GM19452 (cell line): Measurements from ENCODE around the gene GPR75.
"Not testable (repeated sequence)": the region's sequence is repeated elsewhere in the genome, so short reads cannot be mapped to it uniquely, and the experiment has no call there.

Experiments used
- ATAC-seq: cut with Tn5 transposase; IDR thresholded peaks from one replicate; pipeline ENCODE4 v1.9.1; 2021; ENCODE audit not compliant: unreplicated experiment

Gene GPR75

DNA sequence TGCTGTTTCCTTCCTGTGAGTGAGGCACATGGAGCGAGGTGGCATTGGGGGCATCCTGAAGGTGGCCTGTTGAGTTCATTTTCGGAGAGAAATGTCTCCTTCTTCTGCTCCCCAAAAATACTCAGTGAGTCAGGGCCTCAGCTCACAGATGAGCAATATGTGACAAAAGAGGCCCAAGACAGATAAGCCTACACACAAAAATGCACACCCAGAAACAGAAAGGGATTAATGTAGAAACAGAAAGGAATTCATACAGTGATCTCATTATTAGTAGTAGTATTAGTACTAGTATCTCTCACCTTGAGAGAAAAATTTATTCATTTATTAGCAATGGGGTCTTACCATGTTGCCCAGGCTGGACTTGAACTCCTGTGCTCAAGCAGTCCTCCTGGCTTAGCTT lies 5.1 kb downstream of the GPR75 start:
- no peak for ATAC-seq

DNA sequence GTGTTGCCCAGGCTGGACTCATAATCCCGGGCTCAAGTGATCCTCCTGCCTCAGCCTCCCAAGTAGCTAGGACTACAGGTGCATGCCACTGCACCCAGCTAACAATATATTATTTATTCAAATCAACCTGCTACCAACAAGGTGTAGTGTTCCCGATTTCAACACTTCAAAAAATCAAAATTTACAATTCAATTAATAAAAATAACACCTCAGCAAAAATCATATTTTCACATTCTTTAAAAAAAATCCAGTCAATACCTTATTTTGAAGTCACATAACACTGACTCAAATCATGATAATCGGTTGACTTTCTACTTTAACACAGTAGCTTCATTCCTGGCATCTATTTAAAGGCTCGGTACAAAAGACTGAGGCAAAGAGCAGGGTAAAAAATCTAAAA lies 7.2 kb downstream of the GPR75 start:
- ATAC-seq, result no peak

DNA sequence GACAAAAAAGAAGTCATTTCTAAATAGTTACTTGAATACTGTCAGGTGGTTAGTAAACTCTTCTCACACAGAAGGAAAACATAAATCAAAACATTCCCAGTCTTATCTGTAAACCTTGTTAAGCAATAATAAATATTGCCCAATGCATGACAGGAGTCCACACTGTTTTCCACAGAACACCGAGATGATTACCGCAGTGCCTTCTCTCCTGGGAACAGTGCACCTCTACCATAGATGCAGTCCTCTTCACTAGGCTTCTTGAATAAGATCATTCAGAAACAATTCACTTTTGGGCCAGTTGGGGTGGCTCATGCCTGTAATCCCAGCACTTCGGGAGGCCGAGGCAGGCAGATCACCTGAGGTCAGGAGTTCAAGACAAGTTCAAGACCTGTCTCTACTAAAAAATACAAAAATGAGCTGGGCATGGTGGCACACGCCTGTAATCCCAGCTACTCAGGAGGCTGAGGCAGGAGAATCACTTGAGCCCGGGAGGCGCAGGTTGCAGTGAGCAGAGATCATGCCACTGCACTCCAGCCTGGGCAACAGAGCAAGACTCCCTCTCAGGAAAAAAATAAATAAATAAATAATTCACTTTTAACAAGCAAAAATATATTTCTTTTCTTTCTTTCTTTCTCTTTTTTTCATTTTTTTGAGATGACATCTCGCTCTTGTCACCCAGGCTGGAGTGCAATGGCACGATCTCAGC lies 8.6 kb downstream of the GPR75 start:
- ATAC-seq, result not testable (repeated sequence)

DNA sequence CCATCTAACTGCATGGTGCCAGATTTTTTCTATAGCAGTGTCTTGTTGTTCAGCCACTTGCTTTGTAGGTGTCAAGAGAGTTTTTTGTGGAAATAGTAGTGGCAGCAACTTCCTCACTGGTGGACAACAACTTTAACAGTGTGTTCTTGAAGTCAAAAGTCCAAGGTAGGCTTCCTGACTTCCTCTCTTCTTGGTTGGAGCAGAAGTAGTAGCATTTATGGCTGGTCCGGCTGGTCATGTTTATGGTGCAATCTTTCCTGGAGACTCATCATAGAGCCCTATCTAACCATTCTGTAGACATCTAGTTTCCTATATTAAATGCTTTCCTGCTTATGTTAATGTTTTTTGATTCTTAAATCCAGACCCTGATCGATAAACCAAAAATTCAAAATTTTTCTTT lies 11.7 kb downstream of the GPR75 start:
- no peak for ATAC-seq

DNA sequence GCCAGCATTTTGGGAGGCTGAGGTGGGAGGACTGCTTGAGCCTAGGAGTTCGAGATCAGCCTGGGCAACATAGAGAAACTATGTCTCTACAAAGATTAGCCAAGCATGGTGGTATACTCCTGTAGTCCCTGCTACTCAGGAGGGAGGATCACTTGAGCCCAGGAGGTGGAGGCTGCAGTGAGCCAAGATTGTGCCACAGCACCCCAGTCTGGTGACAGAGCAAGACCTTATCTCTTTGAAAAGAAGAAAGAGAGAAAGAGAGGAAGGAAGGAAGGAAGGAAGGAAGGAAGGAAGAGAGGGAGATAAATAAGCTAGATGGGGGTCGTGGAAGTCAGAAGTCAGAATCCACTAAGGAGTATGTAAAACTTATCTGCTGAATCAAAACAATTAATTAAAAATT lies 16.2 kb downstream of the GPR75 start:
- no peak for ATAC-seq

DNA sequence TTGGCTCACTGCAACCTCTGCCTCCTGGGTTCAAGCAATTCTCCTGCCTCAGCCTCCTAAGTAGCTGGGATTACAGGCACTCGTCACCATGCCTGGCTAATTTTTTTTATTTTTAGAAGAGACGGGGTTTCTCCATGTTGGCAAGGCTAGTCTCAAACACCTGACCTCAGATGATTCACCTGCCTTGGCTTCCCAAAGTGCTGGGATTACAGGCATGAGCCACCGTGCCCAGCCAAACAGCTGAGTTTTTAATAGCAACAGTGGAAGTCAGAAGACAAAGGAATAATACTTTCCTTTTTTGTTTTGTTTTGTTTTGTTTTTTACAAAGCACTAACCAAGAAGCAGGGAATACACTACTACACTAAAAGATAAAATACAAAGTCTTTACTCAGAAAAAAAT lies 16.9 kb downstream of the GPR75 start:
- ATAC-seq, result no peak

DNA sequence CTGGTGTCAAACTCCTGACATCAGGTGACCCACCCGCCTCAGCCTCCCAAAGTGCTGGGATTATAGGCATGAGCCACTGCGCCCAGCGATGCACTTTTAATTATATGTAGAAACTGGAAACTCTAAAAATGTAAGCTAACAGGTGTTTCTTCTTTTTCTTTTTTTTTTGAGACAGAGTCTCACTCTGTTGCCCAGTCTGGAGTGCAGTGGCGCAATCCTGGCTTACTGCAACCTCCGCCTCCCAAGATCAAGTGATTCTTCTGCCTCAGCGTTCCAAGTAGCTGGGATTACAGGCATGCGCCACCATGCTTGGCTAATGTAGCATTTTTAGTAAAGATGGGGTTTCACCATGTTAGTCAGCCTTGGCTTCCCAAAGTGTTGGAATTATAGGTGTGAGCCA lies 18.1 kb downstream of the GPR75 start:
- ATAC-seq, result not testable (repeated sequence)

DNA sequence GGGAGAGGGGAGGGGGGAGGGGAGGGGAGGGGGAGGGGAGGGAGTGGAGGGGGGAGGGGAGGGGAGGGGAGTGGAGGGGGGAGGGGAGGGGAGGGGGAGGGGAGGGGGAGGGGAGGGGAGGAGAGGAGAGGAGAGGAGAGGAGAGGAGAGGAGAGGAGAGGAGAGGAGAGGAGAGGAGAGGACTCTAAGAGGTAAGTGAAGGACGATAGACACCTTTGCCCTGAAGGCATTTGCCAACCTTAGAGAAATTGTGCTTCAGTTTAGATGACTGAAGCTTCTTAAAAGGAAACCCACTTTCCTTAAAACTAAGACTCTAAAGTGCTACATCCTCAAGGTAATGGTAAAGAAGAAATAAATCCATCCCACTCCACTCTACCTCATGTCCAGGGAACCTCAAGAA lies 19.2 kb downstream of the GPR75 start:
- ATAC-seq, result no peak

DNA sequence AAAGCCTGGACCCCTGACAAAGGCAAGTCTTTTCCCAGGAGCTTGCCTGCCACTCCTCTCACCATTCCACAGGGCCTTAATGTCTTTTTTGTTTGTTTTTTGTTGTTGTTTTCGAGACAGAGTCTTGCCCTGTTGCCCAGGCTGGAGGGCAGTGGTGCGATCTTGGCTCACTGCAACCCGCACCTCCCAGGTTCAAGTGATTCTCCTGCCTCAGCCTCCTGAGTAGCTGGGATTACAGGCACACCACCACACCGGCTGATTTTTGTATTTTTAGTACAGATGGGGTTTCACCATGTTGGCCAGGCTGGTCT lies 29.8 kb downstream of the GPR75 start:
- ATAC-seq, result not testable (repeated sequence)

DNA sequence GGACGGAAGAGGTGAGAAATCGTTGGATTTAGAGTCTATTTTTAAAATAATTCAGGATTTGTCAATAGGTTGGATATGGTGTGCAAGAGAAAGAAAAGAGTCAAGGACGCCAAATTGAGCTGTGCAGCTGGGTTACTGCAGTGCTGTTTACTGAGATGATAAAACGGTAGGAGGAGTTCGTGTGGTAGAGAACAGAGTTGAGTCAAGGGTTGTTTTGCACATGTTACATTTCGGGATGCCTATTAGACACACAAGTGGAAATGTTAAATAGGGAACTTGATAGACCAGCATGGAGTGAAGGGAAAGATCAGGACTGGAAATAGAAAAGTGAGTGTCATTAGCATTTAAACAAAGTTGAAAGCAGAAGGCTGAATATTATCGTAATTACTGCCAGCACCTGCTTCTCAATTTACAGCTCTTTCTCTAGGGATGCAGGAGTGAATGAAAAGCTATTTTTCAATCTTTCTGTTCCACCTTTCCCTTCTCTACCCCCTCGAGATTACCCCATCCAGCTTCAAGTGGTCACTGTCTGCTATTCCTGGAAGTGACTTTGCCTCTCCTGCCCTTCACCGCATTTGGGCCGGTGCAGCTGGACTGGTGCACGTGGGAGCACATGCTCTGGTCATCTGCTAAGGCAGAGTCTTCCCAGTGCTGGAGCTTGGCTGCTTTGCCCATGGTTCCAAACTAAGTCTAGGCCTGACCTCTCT lies 30.3 kb downstream of the GPR75 start:
- no peak for ATAC-seq

DNA sequence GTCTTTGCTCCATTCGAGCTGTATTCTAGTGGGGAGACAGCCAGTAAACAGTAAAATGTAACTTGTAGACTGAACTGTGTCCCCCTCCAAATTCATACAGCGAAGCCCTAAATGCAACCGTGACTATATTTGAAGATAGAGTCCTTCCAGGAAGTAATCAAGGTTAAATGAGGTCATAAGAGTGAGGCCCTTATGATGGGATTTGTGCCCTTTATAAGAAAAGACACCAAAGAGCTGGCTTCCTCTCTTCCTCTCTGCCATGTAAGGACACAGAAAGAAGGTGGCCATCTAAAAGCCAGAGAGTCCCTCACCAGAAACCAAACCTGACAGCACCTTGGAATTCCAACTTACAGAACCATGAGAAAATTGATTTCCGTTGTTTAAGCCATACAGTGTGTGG lies 31.4 kb downstream of the GPR75 start:
- no peak for ATAC-seq

DNA sequence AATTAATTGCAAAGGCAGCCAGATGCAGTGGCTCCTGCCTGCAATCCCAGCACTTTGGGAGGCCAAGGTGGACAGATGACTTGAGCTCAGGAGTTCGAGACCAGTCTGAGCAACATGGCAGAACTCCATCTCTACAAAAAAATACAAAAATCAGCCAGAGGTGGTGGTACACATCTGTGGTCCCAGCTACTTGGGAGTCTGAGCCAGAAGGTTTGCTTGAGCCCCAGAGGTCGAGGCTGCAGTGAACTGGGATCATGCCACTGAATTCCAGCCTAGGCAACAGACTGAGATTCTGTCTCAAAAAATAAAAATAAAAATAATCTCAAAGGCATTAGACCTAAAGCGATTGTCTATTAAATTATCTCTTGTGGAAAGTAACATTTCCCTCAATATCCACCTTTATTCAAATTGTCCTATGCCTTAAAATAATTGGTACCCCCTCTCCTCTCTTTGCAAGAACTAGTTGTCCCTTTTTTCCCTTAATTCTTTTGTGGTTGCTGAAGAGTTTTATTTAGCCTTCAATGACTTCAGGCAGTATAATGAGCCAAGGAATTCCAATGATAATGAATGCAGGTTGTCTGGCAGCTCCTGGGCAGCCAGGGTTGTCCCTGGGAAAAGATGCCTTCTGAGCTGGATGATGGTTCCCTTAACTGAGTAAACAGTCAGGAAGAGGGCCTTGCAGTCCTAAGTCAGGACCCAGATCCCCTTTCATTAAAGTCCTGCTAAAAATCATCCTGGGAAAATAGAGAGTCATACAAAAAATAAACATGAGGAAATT lies 32.2 kb downstream of the GPR75 start:
- no peak for ATAC-seq

DNA sequence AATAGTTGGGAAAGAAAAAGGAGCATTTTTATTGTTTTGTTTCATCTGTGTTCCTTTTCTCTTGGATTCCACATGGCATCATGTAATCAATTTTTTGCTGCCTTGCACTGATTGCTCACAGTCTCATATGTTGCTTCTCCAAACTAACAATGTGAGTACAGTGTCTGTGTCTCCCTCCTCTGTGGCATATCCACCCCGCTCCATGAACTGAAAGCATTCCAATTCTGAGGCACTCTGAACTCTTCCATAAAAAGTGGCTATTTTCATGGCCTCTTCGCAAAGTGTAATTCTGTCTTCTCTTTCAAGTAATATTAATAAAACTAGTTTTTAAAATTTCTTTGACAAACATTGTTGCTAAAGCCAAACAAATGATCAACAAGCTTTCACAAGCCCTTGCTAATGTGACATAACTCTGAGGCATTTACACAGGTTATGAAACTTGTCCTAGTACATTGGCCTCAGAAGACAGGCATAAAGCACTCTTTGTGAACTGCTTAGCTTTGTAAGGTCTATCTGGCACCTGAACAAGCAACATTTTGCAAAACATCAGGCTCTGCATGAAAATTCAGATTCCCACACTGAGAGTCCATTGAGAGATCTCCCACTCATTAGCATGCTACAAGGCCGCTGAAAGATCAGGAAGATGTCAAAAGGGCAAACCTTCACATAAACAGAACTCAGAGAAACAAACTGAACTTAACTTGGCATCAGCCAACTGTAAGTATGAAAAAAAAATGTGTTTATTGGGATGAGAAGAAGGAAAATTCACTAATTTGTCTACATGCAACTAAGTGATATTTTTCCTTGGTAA lies 33.0 kb downstream of the GPR75 start:
- ATAC-seq, result no peak

DNA sequence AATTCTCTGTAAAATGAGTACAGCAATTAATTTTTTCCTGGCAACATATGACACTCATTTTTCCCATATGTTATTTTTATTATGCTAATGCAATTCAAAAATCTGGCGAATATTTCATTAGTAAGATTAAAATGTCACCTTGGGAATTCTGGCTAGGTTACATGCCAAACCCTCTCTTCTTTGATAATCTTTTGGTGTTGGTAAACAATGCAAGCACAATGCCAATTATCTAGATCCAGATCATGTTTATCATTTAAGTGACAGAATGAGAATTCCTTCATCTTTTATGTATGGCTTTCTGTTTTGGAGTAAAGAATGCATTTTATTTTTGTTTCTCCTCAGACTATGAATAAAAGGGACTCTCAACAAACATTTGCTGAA lies 33.7 kb downstream of the GPR75 start:
- ATAC-seq, result no peak

DNA sequence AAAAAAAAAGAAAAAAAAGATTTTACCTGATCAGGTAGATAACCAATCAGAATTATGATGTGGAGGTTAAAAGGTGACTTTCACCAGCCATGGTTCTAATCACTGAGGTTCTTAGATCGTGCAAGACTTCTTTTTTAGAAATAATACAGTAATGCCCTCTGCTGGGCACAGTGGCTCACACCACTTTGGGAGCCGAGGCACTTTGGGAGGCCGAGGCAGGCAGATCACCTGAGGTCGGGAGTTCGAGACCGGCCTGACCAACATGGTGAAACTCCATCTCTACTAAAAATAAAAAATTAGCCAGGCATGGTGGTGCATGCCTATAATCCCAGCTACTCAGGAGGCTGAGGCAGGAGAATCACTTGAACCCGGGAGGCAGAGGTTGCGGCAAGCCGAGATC lies 36.1 kb downstream of the GPR75 start:
- not testable (repeated sequence) for ATAC-seq

DNA sequence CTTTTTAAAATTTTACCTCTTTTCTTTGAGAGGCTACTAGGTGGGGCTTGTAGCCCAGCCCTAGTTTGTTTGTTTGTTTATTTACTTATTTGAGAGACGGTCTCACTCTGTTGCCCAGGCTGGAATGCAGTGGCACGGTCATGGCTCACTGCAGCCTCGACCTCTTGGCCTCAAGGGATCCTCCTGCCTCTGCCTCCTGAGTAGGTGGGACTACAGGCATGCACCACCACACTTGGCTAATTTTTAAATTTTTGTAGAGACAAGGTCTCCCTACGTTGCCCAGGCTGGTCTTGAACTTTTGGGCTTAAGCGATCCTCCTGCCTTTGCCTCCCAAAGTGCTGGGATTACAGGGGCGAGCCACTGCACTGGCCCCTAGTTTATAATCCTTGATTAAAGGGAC lies 38.0 kb downstream of the GPR75 start:
- no peak for ATAC-seq

DNA sequence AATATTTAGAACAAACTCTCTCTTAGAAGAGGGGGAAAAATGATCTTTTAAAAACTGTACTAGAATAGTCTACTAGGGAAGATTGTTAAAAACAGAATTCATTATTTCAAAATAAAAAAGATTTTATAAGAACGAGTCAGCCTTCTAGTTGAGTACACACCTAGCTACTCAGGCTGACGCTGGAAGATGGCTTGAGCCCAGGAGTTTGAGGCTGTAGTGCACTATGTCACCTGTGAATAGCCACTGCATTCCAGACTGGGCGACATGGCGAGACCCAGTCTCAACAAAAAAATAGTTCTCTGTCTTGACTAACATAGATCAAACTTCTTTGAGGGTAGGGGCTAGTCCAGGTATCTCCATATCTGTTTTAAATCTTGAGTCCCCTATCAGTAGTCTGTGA lies 39.1 kb downstream of the GPR75 start:
- no peak for ATAC-seq

DNA sequence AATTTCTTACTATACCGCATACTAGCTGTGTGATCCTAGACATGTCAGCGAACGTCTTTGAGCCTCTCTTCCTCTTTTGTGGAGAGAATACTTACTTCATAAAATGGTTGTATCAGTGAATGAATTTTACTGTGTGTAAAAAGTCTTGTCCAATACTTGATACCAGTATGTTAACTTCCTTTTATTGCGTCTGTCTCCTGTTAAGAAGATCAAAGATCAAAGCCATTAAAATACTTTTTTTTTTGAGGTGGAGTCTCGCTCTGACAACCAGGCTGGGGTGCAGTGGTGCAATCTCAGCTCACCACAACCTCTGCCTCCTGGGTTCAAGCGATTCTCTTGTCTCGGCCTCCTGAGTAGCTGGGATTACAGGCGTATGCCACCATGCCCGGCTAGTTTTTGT lies 39.7 kb downstream of the GPR75 start:
- no peak for ATAC-seq

DNA sequence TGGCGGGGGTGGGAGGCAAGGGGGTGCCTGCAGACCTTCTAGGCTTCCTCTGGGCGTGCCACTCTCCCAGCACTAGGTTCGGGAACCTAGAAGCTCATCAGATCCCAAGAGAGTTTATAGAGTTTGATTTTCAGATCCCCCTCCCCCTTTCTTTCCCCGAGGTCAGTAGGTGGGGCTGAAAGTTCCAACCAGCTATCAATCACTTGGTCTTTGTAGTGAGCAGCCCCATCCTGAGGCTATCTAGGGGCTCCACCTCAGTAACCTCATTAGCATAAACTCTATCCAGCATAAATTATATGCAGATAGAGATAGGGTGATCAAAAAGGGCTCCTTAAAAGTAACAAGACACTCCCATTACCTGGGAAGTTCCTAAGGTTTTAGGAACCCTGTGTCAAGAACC lies 40.1 kb downstream of the GPR75 start:
- no peak for ATAC-seq

DNA sequence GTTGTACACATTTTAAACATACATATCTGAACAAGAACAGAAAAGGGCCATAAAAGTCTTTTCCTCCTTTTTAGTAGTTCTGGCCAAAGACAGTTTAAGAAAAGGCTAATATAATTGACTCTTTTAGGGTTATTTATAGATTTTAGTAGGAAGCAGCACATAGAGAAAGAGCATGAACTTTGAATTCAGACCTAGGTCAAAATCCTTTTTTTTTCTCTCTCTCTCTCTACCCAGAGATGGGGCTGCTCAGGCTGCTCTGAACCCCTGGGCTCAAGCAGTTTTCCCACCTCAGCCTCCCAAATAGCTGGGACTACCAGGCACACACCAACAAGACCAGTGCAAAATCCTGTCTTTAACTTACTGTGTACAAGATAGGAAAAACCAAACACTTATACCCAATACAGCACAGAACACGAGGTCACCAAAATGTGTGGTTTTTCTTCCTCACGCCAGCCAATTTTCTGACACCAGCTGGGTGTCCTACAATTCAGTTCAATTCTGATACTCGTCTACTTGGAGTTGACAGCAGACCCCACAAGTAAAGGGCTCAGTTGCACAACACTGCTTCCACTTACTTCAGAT lies 40.8 kb downstream of the GPR75 start:
- no peak for ATAC-seq

DNA sequence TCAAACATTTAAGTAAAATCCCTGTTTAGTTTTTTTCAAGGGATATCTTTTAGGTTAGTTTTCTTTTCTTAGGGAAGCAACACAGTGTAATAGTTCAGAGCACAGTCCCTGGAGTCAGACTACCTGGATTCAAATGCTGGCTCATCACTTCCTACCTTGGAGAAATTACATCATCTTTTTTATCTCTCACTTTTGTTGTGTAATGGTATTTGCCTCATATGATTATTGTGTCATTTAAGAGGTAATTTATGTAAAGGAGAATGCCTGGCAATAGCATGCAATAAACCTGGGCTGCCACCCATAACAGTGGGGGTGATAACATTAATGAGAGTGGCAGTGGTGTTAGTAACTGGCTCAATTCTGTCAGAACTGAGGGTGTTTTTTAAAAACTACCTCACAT lies 46.6 kb downstream of the GPR75 start:
- ATAC-seq, result no peak
